HPDE6-E6E7 (cell line): Measurements from ENCODE around the gene AIPL1.
A peak's percentile ranks its signal among the peaks of the same experiment; 100 is the strongest.

Source experiments
- DNase-seq: peaks from one replicate; pipeline ENCODE4 v3.0.0; 2011; ENCODE audit warnings: missing footprints; ENCODE audit errors: extremely low spot score

AIPL1 gene

DNA sequence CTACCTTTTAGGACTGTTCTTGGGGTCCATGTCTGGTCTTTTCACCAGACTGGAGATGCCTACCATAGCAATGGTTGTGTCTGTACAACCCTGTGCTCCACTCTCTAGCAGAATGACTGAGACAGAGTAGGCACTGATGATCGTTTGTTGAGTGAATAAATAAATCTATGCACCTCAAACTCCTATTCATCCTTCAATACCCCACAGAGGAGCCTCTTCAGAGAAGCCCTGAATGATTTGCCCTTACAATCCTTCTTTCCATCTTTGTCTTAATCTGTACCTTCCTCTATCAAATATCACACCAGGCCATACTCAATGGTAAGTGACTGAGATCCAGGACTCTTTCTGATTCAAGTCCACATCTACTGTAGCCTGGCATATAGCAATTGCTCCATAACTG lies 32.6 kb upstream of the AIPL1 start:
- DNase-seq, result no peak

DNA sequence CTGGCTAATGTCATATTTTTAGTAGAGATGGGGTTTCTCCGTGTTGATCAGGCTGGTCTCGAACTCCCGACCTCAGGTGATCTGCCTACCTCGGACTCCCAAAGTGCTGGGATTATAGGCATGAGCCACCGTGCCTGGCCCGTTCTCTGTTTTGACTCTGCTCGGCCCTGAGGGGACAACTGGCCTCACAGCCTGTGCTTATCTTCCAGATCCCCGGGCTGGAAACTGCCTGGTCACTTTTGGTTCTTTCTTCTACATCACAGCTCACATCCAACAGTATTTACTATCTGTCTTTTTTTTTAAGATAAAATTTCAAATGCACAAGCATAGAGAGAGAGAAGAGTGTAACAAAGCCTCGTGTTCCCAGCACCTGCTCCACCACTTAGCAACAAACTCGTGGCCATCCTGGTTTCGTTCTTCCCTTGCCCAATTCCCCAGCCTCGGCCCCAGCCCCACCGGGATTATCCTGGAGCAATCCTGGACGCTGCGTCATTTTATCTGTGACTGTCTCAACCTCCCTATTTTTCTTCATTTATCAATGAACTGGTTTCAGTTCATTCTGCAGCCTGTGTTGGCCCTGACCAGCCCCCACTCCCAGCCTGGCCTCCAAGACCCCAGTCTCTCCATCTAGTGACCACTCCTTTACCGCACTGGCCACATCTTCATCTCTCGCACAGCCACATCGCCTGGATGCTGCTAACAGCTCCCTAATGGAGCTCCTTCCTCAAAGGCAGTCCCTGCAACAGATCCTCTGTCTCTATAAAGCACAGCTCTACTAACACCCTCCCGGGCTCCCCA lies 30.5 kb upstream of the AIPL1 start:
- DNase-seq, result no peak

DNA sequence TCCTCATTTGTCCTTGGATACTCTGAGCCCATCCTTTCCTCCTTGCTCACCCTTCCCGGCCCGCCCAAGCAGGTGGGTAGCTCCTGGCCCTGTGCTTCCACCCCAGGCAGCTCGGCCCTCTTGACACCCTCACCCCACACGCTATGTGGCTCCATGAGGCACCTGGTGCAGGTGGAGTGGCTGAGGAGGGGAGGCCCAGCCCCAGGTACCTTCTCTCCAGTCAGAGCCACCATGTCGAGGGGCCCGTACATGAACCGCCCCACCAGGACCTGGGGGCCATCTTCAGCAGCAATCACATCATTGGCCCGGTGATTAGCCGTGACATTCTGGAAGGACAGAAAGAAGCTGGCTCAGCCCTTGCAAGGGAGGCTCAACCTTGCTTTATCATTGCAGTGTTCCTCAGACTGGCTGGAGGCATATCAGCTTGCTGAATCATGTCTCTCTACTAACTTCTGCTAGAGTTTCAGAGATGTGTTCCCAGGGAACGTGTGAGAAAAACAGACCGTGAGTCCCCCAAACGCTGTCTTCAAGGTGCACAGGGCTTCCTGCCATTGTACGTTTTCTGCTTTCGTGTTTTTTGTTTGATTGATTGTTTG lies 29.6 kb upstream of the AIPL1 start:
- no peak for DNase-seq

DNA sequence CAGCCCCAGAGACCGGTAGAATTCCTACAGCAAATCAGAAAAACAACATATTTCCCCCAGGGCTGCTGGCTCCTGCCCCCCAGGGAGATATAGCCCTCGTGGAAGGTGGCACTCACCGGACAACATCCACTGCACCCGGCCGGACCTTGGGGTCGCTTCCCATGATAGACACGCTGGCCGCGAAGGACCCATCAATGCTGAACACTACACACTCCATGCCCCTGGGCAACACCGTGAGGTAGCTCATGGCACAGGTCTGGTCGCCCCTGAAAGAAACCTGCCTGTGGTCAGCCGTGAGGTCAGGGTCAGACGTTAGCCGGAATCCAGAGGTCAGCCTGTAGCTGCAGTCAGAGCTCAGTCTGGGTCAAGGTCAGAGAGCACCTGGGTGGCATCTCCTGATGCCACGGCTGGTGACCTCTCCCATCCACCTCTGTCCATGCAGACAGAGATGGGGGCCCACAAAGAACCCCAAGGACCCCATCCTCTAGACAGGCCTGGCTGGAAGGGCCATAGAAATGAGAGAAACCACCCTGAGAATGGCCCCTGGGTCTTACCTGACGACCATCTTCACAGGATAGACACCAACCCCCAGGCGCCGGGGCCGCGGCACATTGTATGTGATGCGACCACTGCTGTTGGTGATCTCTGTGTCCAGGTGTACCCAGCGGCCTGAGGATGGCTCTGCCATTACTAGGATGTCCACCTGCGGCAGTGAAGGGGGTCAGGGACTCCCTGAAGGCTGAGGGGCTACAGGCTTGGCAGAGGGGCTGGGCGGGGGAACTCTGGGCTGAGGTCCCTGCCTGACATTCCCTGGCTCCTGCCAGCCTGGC lies 28.9 kb upstream of the AIPL1 start:
- DNase-seq, result no peak

- DNase-seq, result no peak
These were observed 27.8 kb upstream of the AIPL1 start for GRCh38 chr17:6462692-6463091.

- no peak for DNase-seq
These were observed 27.0 kb upstream of the AIPL1 start for GRCh38 chr17:6461792-6462524.

GRCh38 chr17:6461246-6461645 lies 26.3 kb upstream of the AIPL1 start:
- DNase-seq, result no peak

DNA sequence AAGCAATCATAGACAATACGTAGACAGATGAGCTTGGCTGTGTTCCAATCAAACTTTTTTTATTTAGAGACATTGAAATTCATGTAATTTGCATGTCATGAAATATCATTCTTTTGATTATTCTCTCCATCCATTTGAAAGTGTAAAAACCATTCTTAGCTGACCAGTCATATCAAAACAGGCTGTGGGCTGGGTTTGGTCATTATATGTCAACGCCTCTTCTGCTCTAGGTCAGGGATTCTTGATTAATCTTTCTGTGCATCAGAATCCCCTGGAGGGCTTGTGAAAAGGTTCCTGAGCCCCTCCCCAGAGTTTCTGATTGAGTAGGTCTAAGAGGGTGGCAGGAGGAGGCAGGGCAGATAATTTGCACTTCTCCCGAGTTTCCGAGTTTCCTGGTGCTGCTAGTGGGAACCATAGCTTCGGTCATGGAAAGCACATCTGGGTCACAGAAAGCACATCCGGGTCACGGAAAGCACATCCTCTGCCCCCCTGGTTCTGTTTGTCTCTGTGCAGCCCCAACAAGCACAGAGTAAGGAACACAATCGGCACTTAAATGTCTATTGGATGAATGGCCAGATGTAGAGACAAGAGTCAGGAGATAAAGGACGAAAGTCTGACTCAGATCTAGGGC lies 25.7 kb upstream of the AIPL1 start:
- DNase-seq, result no peak

GRCh38 chr17:6458460-6458950 lies 23.6 kb upstream of the AIPL1 start:
- no peak for DNase-seq

DNA sequence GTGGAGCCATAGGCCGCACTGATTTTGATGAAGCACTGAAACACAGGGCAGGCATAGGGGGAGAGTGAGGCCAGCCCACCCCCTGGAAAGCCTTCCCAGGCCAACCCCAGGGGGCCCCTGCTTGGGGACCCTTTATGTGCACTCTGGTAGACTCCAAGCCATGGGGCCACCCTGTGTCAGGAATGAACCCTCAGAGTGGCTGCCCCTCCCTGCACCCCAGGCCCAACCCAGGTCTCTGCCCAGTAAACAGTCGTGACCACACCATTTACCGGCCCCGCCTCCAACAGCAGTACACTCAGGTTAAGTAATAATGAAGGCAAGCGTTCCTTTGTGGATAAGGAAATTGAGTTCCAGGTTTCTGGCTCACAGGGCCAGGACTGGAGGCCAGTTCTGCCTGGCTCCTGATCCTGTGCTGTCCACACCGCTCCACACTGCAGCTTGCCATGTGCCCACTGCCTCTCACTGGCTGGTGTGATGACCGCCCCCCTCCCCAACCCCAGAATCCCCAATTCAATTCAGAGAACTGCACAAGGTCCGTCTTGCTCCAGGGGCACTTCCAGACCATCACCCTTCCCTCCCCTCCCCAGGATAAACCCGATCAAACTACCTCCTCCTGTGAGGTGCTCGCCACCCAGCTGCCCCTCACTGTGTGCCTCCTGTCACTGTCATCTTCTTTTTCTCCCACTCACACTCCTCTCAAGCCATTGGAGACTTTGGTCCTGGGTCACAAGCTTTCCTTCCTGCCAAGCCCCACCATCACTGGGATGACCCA lies 23.0 kb upstream of the AIPL1 start:
- peak; percentile 36 for DNase-seq

DNA sequence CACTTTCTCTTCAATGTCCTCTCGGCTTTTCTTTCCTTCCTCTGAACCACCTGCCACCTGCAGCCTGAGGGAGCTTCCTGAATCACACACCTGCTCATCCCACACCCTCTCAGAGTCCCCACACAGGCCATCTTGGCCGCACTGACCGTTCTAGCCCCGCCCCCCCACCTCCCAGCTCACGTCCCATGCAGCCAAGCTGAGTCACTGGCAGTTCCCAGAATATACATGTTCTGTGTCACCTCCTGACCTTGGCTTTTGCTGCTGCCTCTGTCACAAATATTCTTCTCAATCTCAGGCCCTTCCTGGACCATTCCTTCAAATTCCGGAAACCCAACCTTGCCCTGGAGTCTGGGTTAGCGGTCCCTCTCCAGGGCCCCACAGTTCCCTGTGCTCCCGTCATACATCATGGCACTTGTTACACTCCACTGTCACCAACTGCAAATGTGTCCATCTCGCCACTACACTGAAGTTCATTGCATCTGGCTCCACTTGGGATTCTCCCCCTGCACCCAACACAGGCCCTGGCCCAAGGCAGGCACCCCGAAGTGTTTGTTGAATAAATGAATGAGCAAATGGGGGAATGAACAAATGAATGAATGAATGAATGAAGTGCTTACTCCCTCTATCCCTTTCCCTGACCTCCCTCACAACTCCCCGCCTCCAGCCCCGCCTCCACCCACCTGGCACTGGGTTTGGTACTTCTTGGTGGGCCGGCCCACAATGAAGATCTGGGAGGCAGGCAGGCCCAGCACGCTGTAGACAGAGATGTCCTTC lies 22.2 kb upstream of the AIPL1 start:
- DNase-seq, result peak; percentile 69

DNA sequence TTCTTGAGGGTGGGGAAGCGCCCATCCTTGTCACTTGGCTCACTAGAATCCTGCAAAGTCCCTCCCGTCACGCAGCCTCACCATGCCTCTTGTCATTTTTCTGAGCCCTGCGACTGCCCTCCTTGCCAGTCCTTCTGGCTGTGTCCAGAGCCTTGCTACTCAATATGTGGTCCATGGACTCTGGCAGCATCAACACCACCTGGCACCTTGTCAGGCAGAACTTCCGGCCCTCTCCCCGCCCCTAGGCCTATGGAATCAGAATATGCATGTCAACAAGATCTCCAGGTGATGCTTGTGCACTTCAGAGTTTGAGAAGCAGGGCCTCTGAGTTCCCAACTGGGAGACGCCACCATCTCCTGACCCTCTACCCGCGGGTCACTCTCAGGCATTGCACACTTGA lies 21.4 kb upstream of the AIPL1 start:
- no peak for DNase-seq

DNA sequence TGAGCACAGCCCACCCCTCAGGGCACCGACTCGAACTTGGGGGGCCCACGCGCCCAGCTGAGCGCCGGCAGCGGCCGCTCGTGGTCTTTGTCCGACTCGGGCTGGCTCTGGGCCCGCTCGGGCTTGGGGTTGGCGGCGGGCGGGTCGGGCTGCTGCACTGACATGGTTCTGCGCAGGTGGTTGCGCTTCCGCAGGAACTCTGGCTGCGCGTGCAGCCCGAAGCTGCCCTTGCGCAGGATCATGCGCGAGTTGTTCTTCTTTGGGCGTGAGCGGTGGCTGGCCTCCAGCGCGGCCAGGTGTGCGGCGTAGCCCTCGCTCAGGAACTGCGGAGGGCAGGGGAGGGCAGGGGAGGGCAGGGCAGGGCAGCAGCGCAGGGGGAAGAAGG lies 20.4 kb upstream of the AIPL1 start:
- no peak for DNase-seq

GRCh38 chr17:6454495-6455320 lies 19.8 kb upstream of the AIPL1 start:
- no peak for DNase-seq

GRCh38 chr17:6453279-6454024 lies 18.5 kb upstream of the AIPL1 start:
- no peak for DNase-seq

GRCh38 chr17:6452471-6453266 lies 17.7 kb upstream of the AIPL1 start:
- no peak for DNase-seq
